ENCODE data around the gene TOX2. TPM values are rescaled to one million over a fixed set of nuclear protein-coding genes. Genes with fewer than 3 reads are reported as not detected.

Gene TOX2
- total and polyA plus RNA-seq, 2 of the 8 experiments (the other 6 are each of a cell fraction or from before 2014, with no cell fraction given), result 1.8 to 3.4 TPM

GRCh38 chr20:43968341-43969000 lies 53.8 kb downstream of the TOX2 start (continued):
- no peak for TF ChIP-seq ZNF274 (IDR thresholded peaks at IDR 0.05; ENCODE audit: borderline replicate concordance, extremely low read depth, low read length)

All from H1 (cell line).